GM19239 (cell line): ENCODE data around the gene RDH5.

ENCODE experiments used
- DNase-seq: peaks from one replicate; pipeline ENCODE4 v3.0.0; 2011; ENCODE audit warnings: low spot score; ENCODE audit not compliant: insufficient read length
- FAIRE-seq: peaks from 2 replicates; lab custom pipeline; 2011; peaks lifted over from hg19 to GRCh38; lab: Jason Lieb, UNC

The RDH5 gene

DNA sequence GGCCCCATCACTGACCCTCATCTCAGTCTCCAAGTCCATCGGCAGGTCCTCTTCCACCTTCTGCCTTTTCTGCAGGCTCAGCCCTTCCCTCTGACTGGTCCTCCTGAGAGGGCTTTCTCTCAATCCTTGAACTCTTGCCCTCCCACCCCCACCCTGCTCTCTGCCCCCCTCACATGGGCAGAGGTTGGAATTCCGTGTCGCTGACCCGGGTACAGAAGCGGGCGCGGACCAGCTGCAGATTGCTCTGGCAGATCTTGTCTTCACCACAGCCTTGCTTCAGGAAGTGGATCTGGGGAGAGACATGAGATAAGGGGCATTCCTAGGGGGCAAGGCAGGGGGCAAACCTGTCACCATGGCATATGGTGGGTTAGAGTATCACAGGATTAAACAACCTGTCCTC is 24.8 kb upstream of the RDH5 start:
- FAIRE-seq (no peak), DNase-seq (no peak)

DNA sequence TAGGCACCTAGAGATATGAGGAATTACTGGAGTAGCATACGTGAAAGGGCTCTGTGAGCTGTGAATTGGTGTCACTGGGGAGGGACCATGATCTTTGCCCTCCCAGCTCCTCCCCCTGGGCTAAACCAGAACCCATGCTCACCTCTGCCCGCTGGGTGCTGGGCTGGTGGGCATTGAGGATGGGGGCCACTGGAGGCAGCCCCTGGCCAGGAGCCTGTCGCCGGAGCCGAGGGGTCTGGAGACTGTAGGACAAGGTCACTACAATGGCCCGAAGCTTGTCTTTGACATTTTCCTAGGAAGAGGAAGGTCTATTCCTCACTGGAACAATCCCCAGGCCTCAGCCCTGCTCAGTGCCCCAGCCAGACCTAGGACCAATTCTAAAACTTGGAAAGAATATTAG is 24.1 kb upstream of the RDH5 start:
- no peak for FAIRE-seq
- no peak for DNase-seq

DNA sequence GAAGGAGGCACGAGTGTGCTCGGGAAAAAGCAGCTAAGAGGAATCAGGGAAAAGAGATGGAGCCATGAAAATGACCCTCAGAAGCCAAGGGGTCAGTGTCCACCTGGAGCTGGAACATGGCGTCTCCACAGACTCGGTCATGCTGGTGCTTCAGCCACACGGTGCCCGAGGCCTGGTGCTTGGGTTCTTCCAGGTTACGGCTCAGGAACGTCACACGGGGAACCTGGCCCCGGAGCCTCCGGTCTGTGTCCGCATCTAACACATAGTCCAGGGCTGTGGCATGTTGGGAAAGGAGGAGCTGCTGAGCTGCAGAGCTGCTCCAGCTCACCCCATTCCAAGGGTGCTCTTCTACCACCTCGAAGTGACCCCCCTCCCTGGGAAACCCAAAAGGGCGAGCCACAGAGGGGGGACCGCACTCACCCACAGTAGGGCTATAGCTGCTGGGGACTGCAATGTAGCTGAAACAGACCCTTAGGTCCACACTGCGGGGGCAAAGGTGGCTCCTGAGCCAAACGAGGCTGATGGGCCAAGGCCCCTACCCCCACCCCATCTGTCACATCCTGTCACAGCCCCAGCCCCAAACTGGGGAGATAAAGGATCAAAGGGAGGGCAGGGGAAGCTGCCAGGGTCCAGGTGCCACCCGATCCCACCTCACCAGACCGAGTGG is 23.3 kb upstream of the RDH5 start:
- DNase-seq (no peak), FAIRE-seq (no peak)

DNA sequence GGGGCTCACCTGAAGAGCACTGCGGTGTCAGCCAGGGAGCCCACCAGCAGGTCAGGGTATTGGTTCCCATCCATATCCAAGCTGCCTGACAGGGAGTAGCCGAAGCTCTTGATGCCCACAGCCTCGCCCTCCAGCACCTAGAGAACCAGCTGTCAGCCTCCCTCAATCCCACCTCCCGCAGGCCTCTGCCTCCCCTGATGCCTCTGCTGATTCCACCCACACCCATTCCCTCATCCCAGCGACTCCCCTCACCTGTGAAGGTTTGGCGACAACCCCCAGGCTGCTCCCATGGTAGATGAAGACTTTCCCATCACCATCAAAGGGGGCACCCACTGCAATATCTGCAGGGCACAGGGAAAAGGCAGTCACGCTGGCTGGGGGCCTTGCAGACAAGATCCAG is 22.5 kb upstream of the RDH5 start:
- DNase-seq (no peak), FAIRE-seq (no peak)

DNA sequence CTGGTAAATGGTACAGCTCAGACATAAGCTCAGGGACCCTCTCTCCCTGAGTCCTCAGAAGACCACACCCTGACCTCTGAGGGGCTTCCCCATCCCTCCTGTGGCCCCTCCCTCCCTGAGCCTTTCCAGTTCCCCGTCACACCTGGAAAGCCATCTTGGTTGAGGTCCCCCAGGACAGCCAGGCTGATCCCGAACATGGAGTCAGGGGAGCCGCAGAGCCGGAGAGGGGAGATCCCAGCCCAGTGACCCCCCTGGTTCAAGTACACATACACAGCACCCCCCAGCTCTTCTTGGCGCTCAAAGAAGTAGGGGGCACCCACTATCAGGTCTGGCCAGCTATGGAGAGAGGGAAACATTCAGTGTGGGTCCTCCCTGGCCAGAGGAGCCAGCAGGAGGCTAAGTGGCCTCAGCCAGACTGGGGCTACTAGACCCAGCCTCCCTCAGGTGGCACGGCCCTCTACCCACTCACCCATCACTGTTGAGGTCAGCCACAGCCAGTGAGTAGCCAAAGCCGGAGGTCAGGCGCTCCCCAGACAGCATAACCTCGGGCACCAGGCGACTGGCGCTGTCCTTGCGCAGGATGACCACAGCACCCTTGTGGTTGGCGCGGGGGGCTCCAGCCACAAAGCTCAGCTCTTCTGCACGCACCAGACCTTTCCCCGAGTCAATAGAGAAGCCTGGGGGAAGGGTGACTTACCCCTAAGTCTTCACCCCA is 21.8 kb upstream of the RDH5 start:
- DNase-seq (no peak), FAIRE-seq (no peak)

DNA sequence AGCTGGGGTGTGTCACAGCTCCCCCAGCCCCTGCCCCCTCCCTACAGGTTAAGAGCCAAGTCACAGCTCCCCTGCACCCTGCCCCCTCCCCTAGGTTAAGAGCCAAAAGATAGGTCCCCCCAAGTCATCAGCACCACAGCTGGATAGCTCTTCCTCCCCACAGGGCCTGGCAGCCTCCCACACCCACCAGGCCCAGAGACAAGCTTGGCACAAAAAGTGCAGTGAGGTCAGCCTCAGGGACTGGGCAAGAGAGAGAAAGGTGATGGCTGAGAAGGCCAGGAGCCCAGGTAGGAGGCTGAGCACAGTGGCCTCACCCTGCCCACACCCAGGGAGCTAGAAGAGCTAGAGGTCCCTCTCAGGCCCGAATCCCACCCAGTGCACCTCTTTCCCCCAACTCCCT is 21.2 kb upstream of the RDH5 start:
- no peak for FAIRE-seq
- DNase-seq: no peak

DNA sequence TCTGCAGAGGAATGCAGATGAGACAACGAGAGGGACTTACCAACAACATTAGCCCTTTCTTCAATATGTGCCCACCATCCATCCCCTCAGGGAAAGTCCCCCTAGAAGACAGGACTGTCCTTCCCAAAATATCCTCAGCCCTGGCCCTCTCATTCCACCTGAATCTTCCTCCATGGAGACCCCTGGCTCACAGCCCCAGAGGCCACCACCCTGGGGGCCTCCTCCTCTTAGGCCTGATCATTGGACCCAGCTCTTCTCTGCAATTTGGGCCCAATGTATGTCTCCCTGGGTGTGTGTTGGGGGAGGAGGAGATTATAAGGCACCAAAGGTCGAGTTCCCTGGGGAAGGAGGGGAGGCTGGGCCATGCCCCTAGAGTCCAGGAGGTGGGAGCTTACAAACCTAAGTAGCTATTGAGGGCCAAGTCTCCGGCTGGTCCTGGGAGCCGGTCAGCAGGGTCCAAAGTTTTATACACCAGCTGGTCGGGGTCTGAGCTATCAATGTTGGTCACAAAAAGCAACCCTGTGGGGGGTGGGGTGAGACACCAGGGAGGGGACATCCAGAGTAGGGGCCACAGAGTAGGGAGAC is 20.6 kb upstream of the RDH5 start:
- no peak for FAIRE-seq

DNA sequence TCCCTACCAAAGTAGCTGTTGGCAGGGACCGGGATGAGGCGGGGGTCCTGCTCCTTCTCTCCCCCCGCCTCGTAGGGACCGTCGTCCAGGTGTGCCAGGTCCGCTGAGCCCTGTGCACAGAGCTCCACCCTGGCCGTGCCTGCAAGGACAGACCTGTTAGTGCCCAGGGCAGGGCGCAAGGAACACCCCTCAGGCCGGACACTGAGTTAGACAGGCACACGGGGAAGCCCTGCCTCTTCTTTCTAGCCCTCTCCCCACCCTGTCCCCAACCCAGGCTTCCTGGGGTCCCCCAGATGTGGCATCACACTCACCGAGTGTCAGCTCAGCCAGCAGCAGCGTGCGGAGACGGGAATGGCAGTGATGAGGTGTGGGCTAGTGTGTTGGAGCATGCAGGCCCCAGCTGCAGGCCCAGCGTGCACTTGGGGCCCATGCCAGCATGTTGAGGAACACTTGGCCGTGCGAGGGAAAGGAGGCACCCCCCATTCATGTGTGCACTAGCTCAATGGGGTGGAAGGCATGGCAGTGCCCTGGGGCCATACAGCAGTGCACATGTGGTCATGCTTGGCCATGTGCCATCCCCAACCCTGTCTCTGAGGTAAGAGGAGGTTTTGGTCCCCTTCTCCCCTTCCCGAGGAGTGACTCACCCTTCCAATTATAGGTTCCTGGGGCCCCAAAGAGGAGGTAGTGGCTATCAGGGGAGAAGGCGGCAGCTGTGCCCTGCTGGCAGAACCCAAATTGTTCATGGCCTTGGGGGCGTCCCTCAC is 19.8 kb upstream of the RDH5 start:
- DNase-seq (no peak), FAIRE-seq (no peak)

More for the DNA sequence above, 20.6 kb upstream of the RDH5 start:
- no peak for DNase-seq

DNA sequence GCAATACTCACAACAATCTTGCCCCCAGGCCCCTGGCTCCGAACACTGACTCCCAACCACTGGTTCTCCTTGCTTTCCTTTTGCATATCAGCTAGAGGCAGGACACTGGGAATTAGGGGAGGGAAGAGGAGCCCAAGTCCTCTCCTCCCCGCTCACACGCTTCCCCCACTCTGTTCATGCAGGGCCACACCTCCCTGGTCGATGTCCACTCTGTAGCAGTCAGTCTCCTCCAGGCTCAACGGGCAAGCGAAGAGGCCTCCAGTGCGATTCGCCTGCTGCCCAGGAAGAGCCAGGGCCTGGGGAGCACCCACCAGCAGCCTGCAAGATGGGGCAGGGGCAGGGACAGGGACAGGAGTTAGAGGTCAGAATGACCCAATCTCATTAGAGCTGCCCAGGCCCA is 17.3 kb upstream of the RDH5 start:
- FAIRE-seq (no peak), DNase-seq (no peak)

DNA sequence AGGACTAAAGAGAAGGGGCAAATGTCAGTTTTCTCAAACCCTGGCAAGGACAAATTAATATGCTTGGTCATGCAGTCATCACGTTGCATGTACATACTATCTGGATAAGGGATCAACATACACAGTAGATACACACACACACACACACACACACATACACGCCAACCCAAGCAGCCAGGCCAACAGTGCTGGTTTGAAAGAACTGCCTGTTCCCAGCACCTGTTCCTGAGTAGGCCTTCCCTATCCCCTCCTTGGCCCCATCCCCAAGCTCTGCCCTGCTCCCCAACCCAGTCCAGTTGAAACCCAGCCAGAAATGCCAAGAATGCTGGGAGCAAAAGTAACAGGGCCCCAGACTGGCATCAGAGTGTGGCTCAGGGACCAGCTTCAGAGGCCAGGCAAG is 16.9 kb upstream of the RDH5 start:
- FAIRE-seq: no peak
- DNase-seq: no peak

DNA sequence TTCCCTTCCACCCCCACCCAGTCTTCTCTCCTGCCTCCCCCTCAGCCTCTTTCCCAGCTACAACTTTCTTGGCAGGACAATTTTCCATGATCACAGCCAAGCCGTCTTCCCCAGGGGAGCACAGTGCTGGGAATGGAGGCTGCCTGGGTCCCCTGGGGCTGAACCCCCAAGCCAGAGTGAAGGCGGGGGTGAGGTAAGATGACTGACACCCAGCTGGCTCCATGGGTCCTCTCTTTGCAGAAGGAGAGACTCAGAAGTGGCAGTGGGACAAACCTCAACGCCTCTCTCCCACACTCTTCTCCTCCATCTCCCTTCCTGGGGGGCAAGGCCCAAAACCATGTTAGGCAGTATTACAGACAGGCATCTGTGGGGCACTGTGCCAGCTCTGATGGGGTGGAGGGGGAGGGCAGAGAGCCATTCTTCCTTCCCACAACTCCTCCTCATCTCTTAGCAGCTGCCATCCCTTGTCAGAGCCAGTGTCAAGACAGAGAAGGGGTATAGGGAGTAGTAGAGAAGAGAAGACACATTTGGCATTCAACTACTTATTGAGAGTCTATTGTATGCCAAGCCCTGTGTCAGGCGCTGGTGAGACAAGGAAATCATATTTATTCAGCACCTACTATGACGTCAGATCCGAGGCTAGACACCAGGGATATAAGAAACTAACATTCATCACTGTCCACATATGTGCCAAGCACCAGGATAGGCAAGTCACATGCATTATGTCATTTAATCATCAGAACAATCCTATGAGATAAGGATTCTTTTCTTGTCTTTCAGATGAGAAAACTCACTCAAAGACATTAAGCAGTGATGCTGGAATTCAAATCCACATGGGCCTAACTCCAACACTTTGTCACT is 16.1 kb upstream of the RDH5 start:
- DNase-seq (no peak), FAIRE-seq (no peak)

DNA sequence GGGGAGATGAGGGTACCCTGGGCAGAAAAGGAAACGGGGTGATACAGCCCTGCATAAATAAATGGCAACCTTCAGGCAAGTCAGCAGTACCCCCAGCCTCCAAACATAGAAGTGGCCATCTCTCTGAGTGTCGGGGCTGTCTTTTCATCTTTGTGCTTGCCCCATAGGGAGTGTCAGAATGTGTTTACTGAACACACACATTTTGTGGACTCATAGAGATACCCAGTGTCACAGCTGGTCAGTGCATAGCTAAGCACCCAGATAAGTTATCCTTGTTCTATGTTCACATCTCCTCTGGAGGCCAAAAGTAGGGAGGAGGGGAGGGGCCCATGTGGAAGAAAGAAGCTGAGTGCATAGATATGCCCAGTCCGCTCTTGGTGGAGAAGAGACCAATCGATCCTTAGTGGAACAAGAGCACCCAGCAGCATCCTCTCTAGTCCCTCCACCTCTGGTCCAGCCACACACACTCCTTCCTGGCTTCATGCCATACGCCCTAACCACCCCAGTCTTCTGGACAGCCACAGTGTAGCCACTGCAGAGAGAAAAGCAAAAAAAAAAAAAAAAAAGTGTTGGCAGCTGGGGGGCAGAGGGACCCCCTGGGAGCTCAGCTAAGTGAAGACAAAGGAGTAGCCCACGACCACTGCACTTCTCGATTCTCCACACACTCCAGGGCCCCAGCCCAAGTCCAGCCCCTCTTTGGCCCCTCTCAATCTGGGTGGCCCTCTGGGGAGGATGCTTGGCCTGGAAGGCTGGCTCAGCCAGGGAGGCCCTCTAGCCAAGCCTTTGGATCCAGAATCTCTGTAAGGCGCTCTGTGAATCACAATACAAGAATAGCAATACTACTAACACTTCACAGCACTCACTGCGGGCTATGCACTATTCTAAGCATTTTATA is 15.1 kb upstream of the RDH5 start:
- DNase-seq (no peak), FAIRE-seq (no peak)

DNA sequence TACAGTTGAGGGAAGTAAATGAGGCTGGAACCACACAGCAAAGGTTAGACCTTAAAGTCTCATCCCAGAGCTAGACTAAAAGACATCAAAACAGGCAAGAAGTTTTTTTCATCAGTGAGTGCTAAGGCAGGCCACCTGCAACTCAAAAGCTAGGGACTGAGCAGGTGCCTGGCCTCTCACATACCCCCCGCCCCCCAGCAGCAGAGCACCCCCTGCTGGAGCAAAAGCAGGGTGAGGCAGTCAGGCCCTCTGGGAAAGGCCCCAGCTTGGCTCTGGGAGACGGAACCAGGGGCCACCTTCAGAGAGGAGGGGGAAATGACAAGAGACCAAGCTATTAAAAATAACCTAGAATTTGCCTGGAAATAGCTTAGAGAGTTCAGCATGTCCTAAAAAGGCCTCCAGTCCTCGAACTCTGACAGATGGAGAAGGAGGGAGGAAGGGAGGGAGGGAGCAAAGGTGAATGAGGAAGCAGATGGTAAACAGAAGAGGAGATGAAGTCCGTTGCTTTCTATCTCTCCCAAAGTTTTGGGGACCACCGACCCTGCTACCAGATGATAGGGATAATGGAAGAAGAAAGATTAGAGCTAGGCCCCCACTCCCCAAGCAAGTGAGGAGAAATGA is 14.3 kb upstream of the RDH5 start:
- no peak for FAIRE-seq
- no peak for DNase-seq

DNA sequence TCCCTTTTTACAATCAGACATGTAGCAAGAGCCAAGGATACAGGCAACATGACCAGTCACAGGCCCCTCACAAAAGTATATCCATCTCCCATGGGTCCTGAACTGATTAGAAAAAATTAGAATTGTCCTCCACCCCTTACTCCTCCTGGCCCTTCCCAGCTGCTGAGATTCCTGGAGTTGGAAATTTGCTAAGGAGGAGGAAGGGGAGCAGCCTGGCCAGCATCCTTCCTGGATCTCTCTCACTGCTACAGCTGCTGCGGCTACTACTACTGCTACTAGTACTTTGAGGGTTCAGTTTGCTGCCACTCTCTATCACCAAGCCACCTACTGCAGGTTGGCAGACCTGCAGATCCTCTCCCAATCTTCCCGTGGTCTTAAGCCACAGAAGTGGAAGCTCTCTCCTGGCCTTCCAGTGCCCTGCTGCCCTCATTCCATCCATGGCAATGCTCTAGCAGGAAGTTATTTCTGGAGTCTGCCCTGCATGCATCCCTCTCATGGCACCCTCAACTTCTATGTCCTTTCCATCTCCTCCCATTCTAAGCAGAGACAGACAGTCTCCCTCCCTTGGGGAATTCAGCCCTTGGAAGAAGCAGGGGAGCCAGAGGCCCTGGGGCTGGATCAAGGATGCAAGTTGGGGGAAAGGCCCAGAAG is 13.5 kb upstream of the RDH5 start:
- DNase-seq: no peak
- no peak for FAIRE-seq

DNA sequence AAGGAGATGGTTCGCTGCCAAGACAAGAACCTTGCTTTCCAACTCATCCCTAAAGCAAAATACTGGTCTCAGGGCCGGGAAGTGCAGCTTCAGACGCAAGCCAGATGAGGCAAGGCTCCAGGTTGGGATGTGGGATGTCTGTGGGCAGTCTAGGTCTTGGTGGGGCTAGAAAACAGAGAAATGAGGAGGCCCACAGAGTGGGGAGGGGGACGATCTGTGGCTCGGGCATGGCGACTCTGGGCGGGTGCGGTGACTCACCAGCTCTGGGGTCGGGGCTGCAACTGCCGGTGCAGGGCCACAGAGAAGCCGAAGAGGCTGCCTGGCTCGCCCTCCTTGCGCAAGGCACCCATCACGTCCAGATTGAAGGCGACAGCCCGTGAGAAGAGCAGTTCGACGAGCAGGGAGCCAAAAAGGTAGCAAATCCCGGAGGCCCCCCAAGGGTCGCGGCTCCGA is 12.9 kb upstream of the RDH5 start:
- FAIRE-seq: no peak
- no peak for DNase-seq

DNA sequence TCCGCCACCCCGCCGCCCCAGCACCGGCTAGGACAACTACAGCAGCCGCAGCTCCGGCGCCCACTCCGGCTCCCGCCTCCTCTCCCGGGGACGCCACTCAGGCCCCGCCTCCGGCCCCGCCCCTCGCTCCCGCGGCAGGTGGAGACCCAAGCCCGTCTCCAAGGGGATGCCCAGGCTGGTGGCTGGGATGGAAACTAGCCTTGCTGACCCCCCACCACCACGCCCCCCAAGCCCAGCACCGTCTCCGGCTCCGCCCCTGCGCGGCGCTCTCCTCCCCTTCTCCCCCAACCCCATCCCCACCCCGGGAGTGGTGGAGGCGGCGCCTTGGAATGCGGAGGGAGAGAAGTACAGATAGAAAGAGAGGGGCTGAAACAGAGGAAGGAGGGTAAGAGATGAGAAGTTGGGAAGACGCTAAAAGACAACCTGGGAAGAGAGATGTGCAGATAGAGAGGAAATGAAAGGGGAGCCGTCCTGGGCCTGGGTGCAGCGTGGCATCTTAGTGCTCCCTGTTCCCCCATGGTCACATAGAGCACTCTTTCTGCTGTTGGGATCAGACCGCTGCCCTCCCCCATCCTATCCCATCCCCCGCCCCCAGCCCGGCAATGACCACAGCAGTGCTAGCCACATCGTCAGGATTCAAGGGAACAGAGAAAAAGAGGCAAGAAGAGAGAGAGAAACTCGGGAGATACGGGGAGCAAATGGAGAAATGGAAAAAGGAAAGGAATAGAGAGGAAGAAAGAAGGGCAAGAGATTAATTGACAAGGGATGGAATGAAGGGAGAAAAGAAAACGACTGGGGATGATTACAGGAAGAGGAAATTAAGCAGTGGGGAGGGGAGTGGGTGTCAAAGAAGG is 12.1 kb upstream of the RDH5 start, which contains the start of gene ITGA7:
ITGA7 (minus strand) TSS at position 64 of the 854 bp plus-strand sequence. CDS start 222 bp downstream, outside the sequence.
- no peak for FAIRE-seq
- DNase-seq: peak; percentile 57

DNA sequence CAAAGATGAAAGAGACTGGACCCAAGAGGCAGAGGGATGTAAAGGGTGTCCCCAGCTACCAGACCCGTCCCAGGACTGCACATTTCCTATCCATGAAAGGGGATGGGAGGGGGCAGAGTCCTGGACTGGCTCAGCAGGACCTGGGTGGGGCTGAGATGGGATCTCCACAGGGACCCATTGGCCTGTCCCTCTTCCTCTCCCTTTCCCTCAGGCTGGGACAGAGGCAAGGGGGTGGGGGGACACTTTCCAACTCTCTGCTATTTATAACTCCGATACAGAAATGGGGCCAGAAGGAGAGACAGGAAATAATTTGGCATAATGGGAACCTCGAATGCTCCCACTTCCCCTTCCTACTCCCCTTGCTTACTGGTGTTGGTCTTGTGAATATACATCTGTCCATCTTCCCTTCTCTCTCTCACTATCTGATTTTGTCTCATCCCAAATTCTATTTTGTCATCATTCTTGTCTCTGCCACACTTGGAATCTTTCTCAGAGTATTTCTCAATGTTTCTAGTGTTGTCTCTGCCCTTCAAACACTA is 11.4 kb upstream of the RDH5 start:
- FAIRE-seq: no peak
- no peak for DNase-seq
